Right lung (tissue), 5 donors: ENCODE results near the gene EVL. TPM values are rescaled to one million over a fixed set of nuclear protein-coding genes. Genes with fewer than 3 reads are reported as not detected.
A peak's percentile ranks its signal among the peaks of the same experiment; 100 is the strongest.

Source experiments
- DNase-seq, 2 donors: peaks; one replicate each; pipeline ENCODE4 v3.0.0-alpha.2; 2013
- polyA plus RNA-seq, 5 donors: library from polyadenylated mRNA; unstranded; fragments of 120-200 nt; gene quantifications; one replicate each; pipeline versions ENCODE4 v1.2.1 to v1.2.3, GENCODE V29; 2013; ENCODE audit warnings: inconsistent platforms in 1 of 5, low replicate concordance in 1 of 5; ENCODE audit not compliant: insufficient read length in 5 of 5, insufficient read depth in 1 of 5

Gene EVL
- polyA plus RNA-seq, 5 donors, result 169 to 258 (median 211) TPM

- DNase-seq, result no peak
Observed at GRCh38 chr14:100124551-100125088, 59.4 kb downstream of the EVL start.

- no peak for DNase-seq
Observed at GRCh38 chr14:100126401-100126800, 61.2 kb downstream of the EVL start.

- DNase-seq, result no peak
Observed at GRCh38 chr14:100127853-100128455, 62.7 kb downstream of the EVL start.

- DNase-seq, result no peak
Observed at GRCh38 chr14:100128688-100129087, 63.5 kb downstream of the EVL start.

GRCh38 chr14:100129161-100129589, 64.0 kb downstream of the EVL start:
- no peak for DNase-seq

- no peak for DNase-seq
Observed at GRCh38 chr14:100130521-100130920, 65.3 kb downstream of the EVL start.

GRCh38 chr14:100131181-100131580, 66.0 kb downstream of the EVL start:
- DNase-seq, result no peak

- DNase-seq, result no peak
Observed at GRCh38 chr14:100132161-100132902, 67.1 kb downstream of the EVL start.

- DNase-seq, result no peak
Observed at GRCh38 chr14:100132903-100133510, 67.8 kb downstream of the EVL start.

GRCh38 chr14:100134586-100134985, 69.4 kb downstream of the EVL start:
- peak in 1 of 2 donors; percentile 46 for DNase-seq

GRCh38 chr14:100135073-100135472, 69.9 kb downstream of the EVL start:
- DNase-seq, result no peak

- no peak for DNase-seq
Observed at GRCh38 chr14:100135784-100136183, 70.6 kb downstream of the EVL start.

- DNase-seq, result no peak
Observed at GRCh38 chr14:100137173-100137572, 72.0 kb downstream of the EVL start.

- no peak for DNase-seq
Observed at GRCh38 chr14:100138082-100138787, 73.0 kb downstream of the EVL start.

GRCh38 chr14:100138955-100139354, 73.7 kb downstream of the EVL start:
- DNase-seq, result no peak

- peak; percentile 62 for DNase-seq
Observed at GRCh38 chr14:100140452-100141078, 75.3 kb downstream of the EVL start.

- DNase-seq, result no peak
Observed at GRCh38 chr14:100141098-100141497, 75.9 kb downstream of the EVL start.

- DNase-seq, result peak; percentile 67 to 70
Observed at GRCh38 chr14:100142073-100143040, 77.1 kb downstream of the EVL start.

- no peak for DNase-seq
Observed at GRCh38 chr14:100143523-100143922, 78.3 kb downstream of the EVL start.

GRCh38 chr14:100143934-100144333, 78.7 kb downstream of the EVL start:
- no peak for DNase-seq

- DNase-seq, result no peak
Observed at GRCh38 chr14:100144645-100144995, 79.4 kb downstream of the EVL start.
